Spleen (tissue), 13 donors: ENCODE results near the gene MAPK13. TPM values are rescaled to one million over a fixed set of nuclear protein-coding genes. Genes with fewer than 3 reads are reported as not detected.
A peak's percentile ranks its signal among the peaks of the same experiment; 100 is the strongest.
"Not testable (repeated sequence)": the region's sequence is repeated elsewhere in the genome, so short reads cannot be mapped to it uniquely, and the experiment has no call there.

ENCODE experiments used
- DNase-seq: peaks from one replicate; pipeline ENCODE4 v3.0.0-alpha.2; 2020
- H3K27ac ChIP-seq, 8 donors: fragments of 200-600 bp; sonication (generic) in 7 of 8; 1 replicate in 4 of 8; 2 replicates in 4 of 8; pipeline versions ENCODE4 v1.5.0 to v1.8.0; 2016 to 2021; ENCODE audit warnings: inconsistent platforms in 4 of 8, mild to moderate bottlenecking in 4 of 8, moderate library complexity in 1 of 8
- H3K27me3 ChIP-seq, 7 donors: fragments of 200-600 bp; sonication (generic) in 6 of 7; replicated peaks in 1 of 7; 1 replicate in 4 of 7; 2 replicates in 3 of 7; pipeline versions ENCODE4 v1.5.0 to v1.8.0; 2016 to 2021; ENCODE audit warnings: inconsistent platforms in 3 of 7, mild to moderate bottlenecking in 1 of 7
- H3K36me3 ChIP-seq, 6 donors: fragments of 200-600 bp; sonication (generic) in 5 of 6; 1 replicate in 4 of 6; 2 replicates in 2 of 6; pipeline versions ENCODE4 v1.5.0 to v1.8.0; 2016 to 2021; ENCODE audit warnings: inconsistent platforms in 2 of 6
- H3K4me1 ChIP-seq, 6 donors: fragments of 200-600 bp; sonication (generic) in 5 of 6; 1 replicate in 3 of 6; 2 replicates in 3 of 6; pipeline versions ENCODE4 v1.5.0 to v1.8.0; 2016 to 2021; ENCODE audit warnings: inconsistent platforms in 3 of 6
- H3K4me3 ChIP-seq, 8 donors: fragments of 200-600 bp; sonication (generic) in 7 of 8; 1 replicate in 4 of 8; 2 replicates in 4 of 8; pipeline versions ENCODE4 v1.5.0 to v1.8.0; 2016 to 2021; ENCODE audit warnings: inconsistent platforms in 4 of 8, mild to moderate bottlenecking in 4 of 8, moderate library complexity in 2 of 8
- H3K9me3 ChIP-seq, 8 donors: fragments of 200-600 bp; sonication (generic) in 7 of 8; 1 replicate in 4 of 8; 2 replicates in 4 of 8; pipeline versions ENCODE4 v1.5.0 to v1.8.0; 2016 to 2021; ENCODE audit warnings: inconsistent platforms in 4 of 8
- POLR2A ChIP-seq, 3 donors: fragments of 450-650 bp; IDR thresholded peaks; one replicate each; pipeline ENCODE4 v1.5.1; 2017; ENCODE audit warnings: antibody characterized with exemption in 3 of 3, mild to moderate bottlenecking in 1 of 3
- POLR2AphosphoS5 ChIP-seq, 3 donors: sonication (generic); formaldehyde crosslinking; IDR thresholded peaks; one replicate each; pipeline ENCODE4 v1.5.1; 2017; ENCODE audit warnings: antibody characterized with exemption in 3 of 3
- WGBS, 5 donors: extraction: QIAGEN DNeasy Blood & Tissue Kit in 3 of 5; methylation state at CpG; one replicate each; pipeline versions ENCODE4 v1.1.5 to v1.1.7; 2013 to 2018; 5-methylcytosine and 5-hydroxymethylcytosine counted together
- intact Hi-C: fragments of 100-400 bp; cut with DNase I; formaldehyde crosslinking; loops from one replicate; pipeline ENCODE4 v1.15.0; 2023; ENCODE audit warnings: low total_unique reads
- long read RNA-seq, 2 donors: transcript quantifications; one replicate each; lab custom pipeline, GENCODE V29; 2026
- polyA plus RNA-seq, 3 donors: library from polyadenylated mRNA; stranded (reverse); fragments of 200-250 nt; gene quantifications; one replicate each; pipeline ENCODE4 v1.2.1, GENCODE V29; 2013
- total RNA-seq, 7 donors: library from RNA; depleted of rRNA in 3 of 7; stranded (reverse); fragments of >200 nt in 3 of 7; fragmentation: NEBNext Ultra II Directional in 4 of 7; extraction: Animal tissue kit (Norgen Biotek cat#: 25700) in 4 of 7; gene quantifications; one replicate each; pipeline versions ENCODE4 v1.1.0 to v1.2.1, GENCODE V29; 2016 to 2021
- TF ChIP-seq, protein P1 (sequence below), 11 experiments: fragments of 200-600 bp in 7 of 11; fragments of 450-650 bp in 4 of 11; sonication (generic) in 4 of 11; IDR thresholded peaks in 8 of 11; conservative IDR thresholded peaks in 3 of 11; 1 replicate in 7 of 11; 2 replicates in 4 of 11; pipeline versions ENCODE4 v1.4.0 to v1.8.0; 2016 to 2021; ENCODE audit warnings: antibody characterized with exemption in 11 of 11, inconsistent platforms in 4 of 11, mild to moderate bottlenecking in 1 of 11
- donor health status: healthy with polysubstance abuse.
- donor health status: DM: no; HTN: no; CAD: no; lungs with moderate emphysema.
- donor health status: DM: no; HTN: no; CAD: no.
- donor health status: Bipolar disorder and iron deficiency.
- donor health status: healthy.
- donor health status: DM: no; HTN: no; CAD: no.
- donor health status: DM: yes; HTN: yes; CAD: no.

Gene MAPK13
- 10 to 100 TPM; 13.5 to 30.0 (median 21.2) TPM for total RNA-seq
- 10 to 100 TPM in 2 of 3 donors, 1 to 10 TPM in 1; 6.2 to 12.4 (median 11.9) TPM for polyA plus RNA-seq
- long read RNA-seq, donor 1, partial matches to known transcripts: 0 of 1 reads
- long read RNA-seq, donor 1, other reads (novel, unspliced or antisense): 0 of 1 reads
- long read RNA-seq, donor 2, partial matches to known transcripts: 0 of 1 reads
- long read RNA-seq, donor 2, other reads (novel, unspliced or antisense): 0 of 1 reads

DNA sequence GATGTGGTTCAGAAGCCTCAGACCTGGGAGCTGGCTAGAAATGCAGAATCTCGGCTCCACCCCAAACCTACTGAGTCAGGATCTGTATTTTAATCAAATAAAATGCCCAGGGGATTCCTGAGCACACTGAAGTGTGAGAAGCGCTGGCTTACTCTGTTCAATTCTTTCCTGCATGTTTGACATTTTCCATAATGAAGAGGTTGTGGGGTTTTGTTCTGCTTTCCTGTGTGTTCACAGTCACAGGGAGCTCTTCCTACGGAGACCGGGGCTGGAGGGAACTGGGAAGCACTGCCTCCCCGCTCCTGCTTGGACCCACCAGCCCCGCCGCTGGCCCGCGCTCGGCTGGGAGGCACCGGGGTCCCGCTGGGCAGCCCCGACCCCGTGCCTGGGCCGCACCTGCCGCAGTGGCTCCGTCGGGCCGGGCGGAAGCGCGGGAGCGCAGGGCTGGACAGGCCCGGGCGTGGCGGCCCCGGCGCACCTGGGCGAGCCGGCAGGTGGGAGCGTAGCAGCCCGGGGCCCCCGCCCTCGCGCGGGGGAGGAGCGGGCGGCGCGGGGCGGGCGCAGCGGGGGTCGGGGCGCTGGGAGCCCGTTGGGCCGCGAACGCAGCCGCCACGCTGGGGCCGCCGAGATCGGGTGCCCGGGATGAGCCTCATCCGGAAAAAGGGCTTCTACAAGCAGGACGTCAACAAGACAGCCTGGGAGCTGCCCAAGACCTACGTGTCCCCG, at the start of gene MAPK13:
Gene MAPK13, plus strand, starts transcription at position 573 of the 726 bp plus-strand sequence. Its CDS starts 70 bp downstream, at position 643.
- H3K27me3 ChIP-seq: no peaks in the 10 kb centered on the region
- TF ChIP-seq POLR2A (IDR thresholded peaks at IDR 0.05) (no peak), POLR2AphosphoS5 (IDR thresholded peaks at IDR 0.05) (peak in 1 of 3 donors; percentile 6)
- TF ChIP-seq, protein P1, sequence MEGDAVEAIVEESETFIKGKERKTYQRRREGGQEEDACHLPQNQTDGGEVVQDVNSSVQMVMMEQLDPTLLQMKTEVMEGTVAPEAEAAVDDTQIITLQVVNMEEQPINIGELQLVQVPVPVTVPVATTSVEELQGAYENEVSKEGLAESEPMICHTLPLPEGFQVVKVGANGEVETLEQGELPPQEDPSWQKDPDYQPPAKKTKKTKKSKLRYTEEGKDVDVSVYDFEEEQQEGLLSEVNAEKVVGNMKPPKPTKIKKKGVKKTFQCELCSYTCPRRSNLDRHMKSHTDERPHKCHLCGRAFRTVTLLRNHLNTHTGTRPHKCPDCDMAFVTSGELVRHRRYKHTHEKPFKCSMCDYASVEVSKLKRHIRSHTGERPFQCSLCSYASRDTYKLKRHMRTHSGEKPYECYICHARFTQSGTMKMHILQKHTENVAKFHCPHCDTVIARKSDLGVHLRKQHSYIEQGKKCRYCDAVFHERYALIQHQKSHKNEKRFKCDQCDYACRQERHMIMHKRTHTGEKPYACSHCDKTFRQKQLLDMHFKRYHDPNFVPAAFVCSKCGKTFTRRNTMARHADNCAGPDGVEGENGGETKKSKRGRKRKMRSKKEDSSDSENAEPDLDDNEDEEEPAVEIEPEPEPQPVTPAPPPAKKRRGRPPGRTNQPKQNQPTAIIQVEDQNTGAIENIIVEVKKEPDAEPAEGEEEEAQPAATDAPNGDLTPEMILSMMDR (IDR thresholded peaks at IDR 0.05 in 8 of 11, conservative IDR thresholded peaks at IDR 0.05 in 3 of 11): peak in 1 of 11 experiments; percentile 4
- 2 to 5% (median 4%) methylated on average over 31 to 59 of the region's 59 CpGs for WGBS, 5 donors
- peak within 1 kb of the TSS in 7 of 8 donors; percentile 29 to 75 (median 47) for H3K4me3 ChIP-seq
- H3K36me3 ChIP-seq: peaks cover 0 to 22% (median 0%) of the 10 kb centered on the region in 6 donors
- H3K4me1 ChIP-seq: peaks cover 24 to 87% (median 53%) of the 10 kb centered on the region in 6 donors
- H3K27ac ChIP-seq: peak within 1 kb of the TSS; percentile 55 to 94 (median 86)
- peak; percentile 90 for DNase-seq
- intact Hi-C loops: loop anchor here (5.0 to 10.0 kb wide), 2 partner anchors 62 to 225 kb away; no protein-coding TSS in a partner anchor
- no peaks in the 10 kb centered on the region for H3K9me3 ChIP-seq

DNA sequence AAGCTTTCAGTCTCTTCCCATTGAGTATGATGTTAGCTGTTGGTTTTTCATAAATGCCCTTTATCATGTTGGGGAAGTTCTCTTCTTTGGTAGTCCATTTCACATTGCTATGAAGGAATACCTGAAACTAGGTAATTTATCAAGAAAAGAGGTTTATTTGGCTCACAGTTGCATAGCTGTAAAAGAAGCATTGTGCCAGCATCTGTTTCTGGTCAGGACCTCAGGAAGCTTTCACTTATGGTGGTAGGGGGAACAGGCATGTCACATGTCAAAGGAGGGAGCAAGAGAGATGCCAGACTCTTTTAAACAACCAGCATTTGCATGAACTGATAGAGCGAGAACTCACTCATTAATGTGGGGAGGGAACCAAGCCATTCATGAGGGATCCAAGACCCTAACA, 48.0 kb upstream of the MAPK13 start:
- no peak for TF ChIP-seq POLR2A (IDR thresholded peaks at IDR 0.05)
- TF ChIP-seq, protein P1 (IDR thresholded peaks at IDR 0.05 in 8 of 11, conservative IDR thresholded peaks at IDR 0.05 in 3 of 11): no peak
- TF ChIP-seq POLR2AphosphoS5 (IDR thresholded peaks at IDR 0.05): no peak
- Histone ChIP-seq H3K27me3 (no peaks in the 10 kb centered on the region), H3K4me1 (peaks cover 0 to 3% (median 0%) of the 10 kb centered on the region in 6 donors), H3K36me3 (peaks cover 0 to 86% (median 61%) of the 10 kb centered on the region in 6 donors), H3K27ac (no peak overlapping the region), H3K9me3 (peaks cover 0 to 6% (median 2%) of the 10 kb centered on the region in 8 donors), H3K4me3 (no peak overlapping the region)
- WGBS, 5 donors: 87 to 100% (median 100%) methylated on average over 1 of the region's 1 CpG
- no peak for DNase-seq
- intact Hi-C loops: no loop called here

- intact Hi-C loops: no loop called here
- 76 to 100% (median 96%) methylated on average over 1 to 3 of the region's 3 CpGs for WGBS, 5 donors
- Histone ChIP-seq H3K9me3 (peaks cover 0 to 6% (median 2%) of the 10 kb centered on the region in 8 donors), H3K4me3 (no peak overlapping the region), H3K27ac (no peak overlapping the region), H3K4me1 (peaks cover 0 to 3% (median 0%) of the 10 kb centered on the region in 6 donors), H3K36me3 (peaks cover 0 to 74% (median 53%) of the 10 kb centered on the region in 6 donors), H3K27me3 (no peaks in the 10 kb centered on the region)
- DNase-seq: no peak
- TF ChIP-seq, protein P1 (IDR thresholded peaks at IDR 0.05 in 8 of 11, conservative IDR thresholded peaks at IDR 0.05 in 3 of 11): no peak
- TF ChIP-seq POLR2A (IDR thresholded peaks at IDR 0.05) (no peak), POLR2AphosphoS5 (IDR thresholded peaks at IDR 0.05) (no peak)
Observed at GRCh38 chr6:36083446-36083845, 46.9 kb upstream of the MAPK13 start.

- H3K27ac ChIP-seq, H3K4me3 ChIP-seq, H3K9me3 ChIP-seq, H3K4me1 ChIP-seq, H3K27me3 ChIP-seq, intact Hi-C loops, DNase-seq: not testable (repeated sequence)
- H3K36me3 ChIP-seq: peaks cover 0 to 72% (median 22%) of the 10 kb centered on the region in 6 donors
- WGBS, 5 donors: 89 to 94% (median 93%) methylated on average over 5 of the region's 5 CpGs
Observed at GRCh38 chr6:36088204-36088603, 42.1 kb upstream of the MAPK13 start.
